Measurements from ENCODE around the gene ERV3-1. TPM values are rescaled to one million over a fixed set of nuclear protein-coding genes. Genes with fewer than 3 reads are reported as not detected.

The ERV3-1 gene
- total and polyA plus RNA-seq, 2 experiments from 2014 or later: 15.3 to 26.8 TPM

GRCh38 chr7:64965594-64965993, 40.9 kb downstream of the ERV3-1 start:
- TF ChIP-seq REST (IDR thresholded peaks at IDR 0.05; ENCODE audit: unreplicated experiment) (no peak), JUNB (IDR thresholded peaks at IDR 0.05; ENCODE audit: unreplicated experiment) (no peak), CTCF (conservative IDR thresholded peaks at IDR 0.05; ENCODE audit: low read depth in 2 of 2) (no peak), ZNF462 (CRISPR knock-in tag; IDR thresholded peaks at IDR 0.05) (no peak), ZNF114 (CRISPR knock-in tag; IDR thresholded peaks at IDR 0.05) (no peak), EZH2 (IDR thresholded peaks at IDR 0.05; ENCODE audit: low read depth, unreplicated experiment) (no peak), NANOG (IDR thresholded peaks at IDR 0.05; ENCODE audit: borderline replicate concordance) (no peak), STAT1 (IDR thresholded peaks at IDR 0.05; ENCODE audit: unreplicated experiment) (no peak), ZNF331 (CRISPR knock-in tag; IDR thresholded peaks at IDR 0.05; ENCODE audit: low read depth) (no peak), ETS1 (IDR thresholded peaks at IDR 0.05) (no peak), EZH2phosphoT487 (IDR thresholded peaks at IDR 0.05; ENCODE audit: unreplicated experiment) (no peak), CREB1 (CRISPR knock-in tag; IDR thresholded peaks at IDR 0.05; ENCODE audit: low read depth) (no peak), POLR2AphosphoS5 (IDR thresholded peaks at IDR 0.05; ENCODE audit: low read depth) (no peak)
- ATAC-seq: no peak

More at GRCh38 chr7:64965594-64965993, 40.9 kb downstream of the ERV3-1 start:
- H3K36me3 Mint-ChIP-seq (ENCODE audit: low read depth): peaks cover 15% of the 10 kb centered on the region
- H4K20me1 ChIP-seq (replicated peaks; ENCODE audit: insufficient read depth): no peaks in the 10 kb centered on the region
- H3K79me2 ChIP-seq (replicated peaks; ENCODE audit: insufficient read depth): no peaks in the 10 kb centered on the region
- no peak overlapping the region for H3K27ac Mint-ChIP-seq
- no peak overlapping the region for H3K4me2 ChIP-seq
- H3K4me3 ChIP-seq: no peak overlapping the region
- no peak for DNase-seq (ENCODE audit: low spot score)
- H3K4me3 Mint-ChIP-seq: no peak overlapping the region
- peaks cover 42% of the 10 kb centered on the region for H3K9me3 Mint-ChIP-seq
- H3F3A ChIP-seq (replicated peaks; ENCODE audit: low read depth): no peaks in the 10 kb centered on the region
- H3K4me1 ChIP-seq (ENCODE audit: insufficient read depth): peaks cover 10% of the 10 kb centered on the region; the same call in 1 of the 2 replicates
- peaks cover 2% of the 10 kb centered on the region; the same call in 1 of the 3 replicates for H3K4me1 Mint-ChIP-seq
- no peak overlapping the region for H3K27ac ChIP-seq (ENCODE audit: low read depth)
- H3K36me3 ChIP-seq (ENCODE audit: insufficient read depth): no peaks in the 10 kb centered on the region
- peaks cover 5% of the 10 kb centered on the region for H3K27me3 Mint-ChIP-seq (ENCODE audit: insufficient read depth, low read depth, poor library complexity)
- no peaks in the 10 kb centered on the region for H3K27me3 ChIP-seq (ENCODE audit: insufficient read depth)
- H2AFZ ChIP-seq: no peak overlapping the region
- H3K9me2 ChIP-seq (ENCODE audit: insufficient read depth): no peaks in the 10 kb centered on the region

All from GM23338 (cell line).